ENCODE measurements around the gene ZNF12.
"Not testable (repeated sequence)": the region's sequence is repeated elsewhere in the genome, so short reads cannot be mapped to it uniquely, and the experiment has no call there.

Gene ZNF12

DNA sequence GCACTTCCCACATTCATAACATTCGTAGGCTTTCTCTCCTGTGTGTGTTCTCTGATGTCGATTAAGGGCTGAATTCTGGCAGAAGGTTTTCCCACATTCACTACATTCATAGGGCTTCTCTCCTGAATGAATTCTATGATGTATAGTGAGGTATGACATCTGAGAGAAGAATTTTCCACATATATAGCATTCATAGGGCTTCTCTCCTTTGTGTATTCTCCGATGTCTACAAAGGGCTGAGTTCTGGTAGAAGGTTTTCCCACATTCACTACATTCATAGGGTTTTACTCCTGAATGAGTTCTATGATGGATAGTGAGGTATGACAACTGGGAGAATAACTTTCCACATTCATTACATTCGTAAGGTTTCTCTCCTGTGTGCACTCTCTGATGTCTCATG, 15.6 kb downstream of the ZNF12 start:
- no peak for DNase-seq

GRCh38 chr7:6680146-6680545, 26.6 kb downstream of the ZNF12 start:
- no peak for DNase-seq

GRCh38 chr7:6675807-6676405, 30.8 kb downstream of the ZNF12 start:
- no peak for DNase-seq

GRCh38 chr7:6670851-6671250, 35.9 kb downstream of the ZNF12 start:
- DNase-seq = not testable (repeated sequence)

GRCh38 chr7:6658618-6659345, 48.0 kb downstream of the ZNF12 start:
- no peak for DNase-seq

DNA sequence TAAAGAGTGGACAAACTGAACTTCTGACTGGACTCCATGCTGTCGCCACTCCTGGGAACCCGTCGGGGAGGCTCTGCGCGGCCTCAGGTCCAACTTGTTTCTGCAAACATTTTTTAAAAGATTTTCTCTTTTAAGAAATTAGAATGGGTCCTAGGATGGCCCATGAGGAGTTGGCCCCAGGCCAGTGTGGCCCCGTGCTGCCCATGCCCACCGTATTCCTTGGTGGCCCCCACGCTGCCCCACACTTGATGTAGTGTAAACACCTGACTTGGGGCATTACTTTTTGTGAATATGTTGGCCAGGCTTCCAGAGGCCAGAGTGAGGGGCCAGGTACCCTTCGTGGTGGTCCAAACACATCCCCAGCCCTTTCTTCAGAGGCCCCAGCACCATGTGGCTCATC, 50.3 kb downstream of the ZNF12 start:
- DNase-seq = no peak

DNA sequence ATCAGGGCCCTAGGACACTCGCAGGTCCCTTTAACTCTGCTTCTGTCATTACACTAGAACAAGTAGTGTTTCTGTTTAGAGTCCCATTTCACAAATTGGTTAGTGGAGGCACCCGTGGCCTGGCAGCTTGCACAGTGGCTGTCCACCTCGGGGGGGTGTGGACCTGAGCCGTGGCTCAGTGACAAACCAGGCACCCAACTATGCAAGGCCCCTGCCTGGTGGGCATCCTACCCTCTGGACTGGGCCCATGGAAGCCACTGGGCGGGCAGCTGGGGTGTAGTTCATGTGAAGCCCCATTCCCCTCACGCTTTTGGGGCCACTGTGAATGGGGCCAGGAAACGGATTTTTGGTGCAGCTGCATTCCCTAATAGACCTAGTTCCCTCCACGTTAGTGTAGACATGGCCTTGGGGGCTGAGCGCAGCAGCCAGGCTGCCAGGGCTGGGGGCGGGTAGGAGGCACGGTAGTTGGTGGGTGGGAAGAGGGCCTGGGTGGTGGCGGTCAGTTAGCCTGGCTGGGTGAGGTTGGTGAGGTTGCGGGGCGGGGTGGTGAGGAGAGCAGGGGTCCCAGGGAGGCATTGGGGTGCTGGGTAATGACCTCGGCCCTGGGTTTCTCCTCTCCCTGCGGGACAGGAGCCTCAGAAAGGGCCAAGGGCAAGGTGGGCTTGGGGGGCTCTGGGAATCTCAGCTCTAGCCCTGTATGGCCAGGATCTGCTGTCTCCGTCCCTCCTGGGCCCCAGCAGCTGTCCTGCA, 50.9 kb downstream of the ZNF12 start:
- DNase-seq = no peak

GRCh38 chr7:6654842-6655610, 51.7 kb downstream of the ZNF12 start:
- DNase-seq = no peak

GRCh38 chr7:6654113-6654841, 52.5 kb downstream of the ZNF12 start:
- no peak for DNase-seq

DNA sequence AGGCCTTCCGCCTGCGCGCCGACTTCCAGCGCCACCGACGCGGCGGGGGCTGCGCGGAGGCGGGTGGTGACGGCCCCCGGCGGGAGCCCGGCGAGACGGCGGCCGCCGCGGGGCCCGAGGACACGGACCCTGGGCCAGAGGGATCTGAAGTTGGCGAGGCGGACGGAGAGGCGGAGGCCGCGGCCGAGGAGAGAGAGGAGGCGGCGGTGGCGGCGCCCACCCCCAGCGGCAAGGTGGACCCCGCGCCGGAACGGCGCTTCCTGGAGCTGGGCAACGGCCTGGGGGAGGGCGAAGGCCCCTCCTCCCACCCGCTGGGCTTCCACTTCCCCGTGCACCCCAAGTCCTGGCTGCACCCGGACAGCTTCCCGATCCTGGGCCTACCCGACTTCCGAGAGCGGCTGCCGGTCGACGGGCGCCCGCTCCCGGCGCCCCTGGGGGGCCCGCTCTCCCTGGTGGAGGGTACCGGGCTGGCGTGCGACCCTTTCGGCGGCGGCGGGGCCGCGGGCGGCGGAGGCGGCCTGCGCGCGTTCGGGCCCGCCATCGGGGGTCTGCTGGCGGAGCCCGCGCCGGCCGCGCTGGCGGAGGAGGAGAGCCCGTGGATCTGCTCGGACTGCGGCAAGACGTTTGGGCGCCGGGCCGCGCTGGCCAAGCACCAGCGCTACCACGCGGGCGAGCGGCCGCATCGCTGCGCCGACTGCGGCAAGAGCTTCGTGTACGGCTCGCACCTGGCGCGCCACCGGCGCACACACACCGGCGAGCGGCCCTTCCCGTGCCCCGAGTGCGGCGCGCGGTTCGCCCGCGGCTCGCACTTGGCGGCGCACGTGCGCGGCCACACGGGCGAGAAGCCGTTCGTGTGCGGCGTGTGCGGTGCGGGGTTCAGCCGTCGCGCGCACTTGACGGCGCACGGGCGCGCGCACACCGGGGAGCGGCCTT, 53.4 kb downstream of the ZNF12 start:
- DNase-seq = no peak

DNA sequence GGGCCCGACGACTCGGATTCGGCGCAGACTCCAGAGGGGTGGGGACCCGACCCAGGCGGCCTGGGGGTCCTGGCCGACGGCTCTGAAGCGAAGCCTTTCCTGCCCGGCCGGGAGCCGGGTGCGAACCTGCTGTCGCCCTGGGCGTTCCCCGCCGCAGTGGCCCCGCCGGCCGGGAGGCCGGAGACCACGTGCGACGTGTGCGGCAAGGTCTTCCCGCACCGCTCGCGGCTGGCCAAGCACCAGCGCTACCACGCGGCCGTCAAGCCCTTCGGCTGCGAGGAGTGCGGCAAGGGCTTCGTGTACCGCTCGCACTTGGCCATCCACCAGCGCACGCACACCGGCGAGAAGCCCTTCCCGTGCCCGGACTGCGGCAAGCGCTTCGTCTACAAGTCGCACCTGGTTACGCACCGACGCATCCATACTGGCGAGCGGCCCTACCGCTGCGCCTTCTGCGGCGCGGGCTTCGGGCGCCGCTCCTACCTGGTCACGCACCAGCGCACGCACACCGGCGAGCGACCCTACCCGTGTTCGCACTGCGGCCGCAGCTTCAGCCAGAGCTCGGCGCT, 54.2 kb downstream of the ZNF12 start:
- DNase-seq = no peak

- DNase-seq = no peak
These were observed 54.8 kb downstream of the ZNF12 start for GRCh38 chr7:6651851-6652445.

- no peak for DNase-seq
These were observed 56.2 kb downstream of the ZNF12 start for GRCh38 chr7:6650521-6651011.

- DNase-seq = no peak
These were observed 56.7 kb downstream of the ZNF12 start for GRCh38 chr7:6650086-6650485.

DNA sequence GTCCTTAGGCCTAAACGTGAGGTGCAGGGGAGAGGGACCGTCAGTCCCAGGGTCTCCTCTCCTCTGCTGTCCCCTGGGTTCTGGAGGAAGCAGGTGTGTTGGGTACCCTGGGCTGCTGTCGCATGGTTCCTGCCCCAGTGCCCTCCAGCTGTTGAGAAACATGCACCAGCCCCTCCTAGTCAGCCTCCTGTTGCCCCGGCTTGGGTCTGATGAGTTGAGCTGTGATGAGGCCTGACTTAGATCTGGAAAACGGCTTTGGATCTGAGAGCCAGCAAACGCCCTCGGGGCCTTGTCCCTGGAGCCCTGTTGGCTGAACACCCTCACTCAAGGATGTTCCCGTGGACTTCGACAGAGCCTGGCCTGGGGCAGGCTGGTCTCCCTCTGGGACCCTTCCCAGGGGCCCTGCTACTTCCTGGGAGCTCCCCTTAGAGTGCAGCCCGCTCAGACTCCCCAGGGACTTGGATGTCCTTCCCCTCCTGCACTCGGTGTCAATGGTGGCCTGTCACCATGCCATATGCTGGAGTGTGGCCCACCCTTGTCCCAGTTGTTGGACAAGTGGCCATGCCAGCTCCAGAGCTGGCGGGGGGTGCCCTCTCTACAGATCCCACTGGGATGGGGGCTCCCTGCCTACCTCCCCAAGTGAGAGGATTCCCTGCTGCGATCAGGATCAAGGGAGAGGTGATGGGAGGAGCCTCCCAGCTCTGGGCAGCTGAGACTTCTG, 57.3 kb downstream of the ZNF12 start:
- no peak for DNase-seq

GRCh38 chr7:6648815-6649104, 58.0 kb downstream of the ZNF12 start:
- no peak for DNase-seq

- DNase-seq = no peak
These were observed 58.5 kb downstream of the ZNF12 start for GRCh38 chr7:6648066-6648814.

- no peak for DNase-seq
These were observed 59.2 kb downstream of the ZNF12 start for GRCh38 chr7:6647541-6647940.

GRCh38 chr7:6647080-6647479, 59.7 kb downstream of the ZNF12 start:
- DNase-seq = no peak

All from activated CD8-positive, alpha-beta memory T cell treated with anti-CD3 and anti-CD28 coated beads for 24 hours (primary cell).